ENCODE measurements around the gene ZNF143.
"Not testable (repeated sequence)": the region's sequence is repeated elsewhere in the genome, so short reads cannot be mapped to it uniquely, and the experiment has no call there.

Gene ZNF143

DNA sequence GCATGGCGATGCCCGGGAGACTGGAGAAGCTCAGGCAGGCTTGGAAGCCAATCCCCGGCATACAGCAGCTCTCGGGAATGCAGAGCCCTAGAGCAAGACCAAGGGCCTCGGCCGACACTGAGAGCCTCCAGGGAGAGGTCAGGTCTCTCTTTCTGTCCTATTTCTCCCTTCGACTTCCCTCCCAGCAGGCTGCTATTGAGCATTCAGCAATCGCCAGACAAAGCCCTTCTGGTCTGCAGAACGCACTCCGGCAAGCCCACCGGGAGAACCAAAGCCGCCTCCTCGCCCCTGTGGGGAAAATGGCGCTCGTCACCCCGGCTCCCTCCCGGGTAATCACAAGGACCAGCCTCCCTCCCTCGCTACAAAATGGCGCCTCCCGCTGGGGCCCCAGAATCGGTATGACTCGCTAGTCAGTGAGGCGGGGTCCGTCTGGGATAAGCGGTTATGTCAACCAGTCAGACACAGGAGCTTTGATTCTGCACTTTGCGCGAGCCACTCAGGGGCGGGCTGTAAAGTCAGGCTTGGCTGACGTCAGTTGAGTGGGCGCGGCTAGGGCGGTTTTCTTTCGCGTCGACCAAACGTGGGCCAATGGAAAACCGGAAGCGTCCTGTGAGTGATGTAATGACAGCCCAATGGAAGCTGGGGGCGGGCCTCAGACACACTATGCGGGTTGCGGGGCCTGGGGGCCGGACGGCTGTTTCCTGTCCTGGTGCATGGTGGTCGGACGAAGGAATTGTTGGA lies at the start of gene ZNF143:
TSS of gene ZNF143 (plus strand) at position 691 of the 741 bp plus-strand sequence. CDS start 10,297 bp downstream, outside the sequence.
- DNase-seq = peak; percentile 100

DNA sequence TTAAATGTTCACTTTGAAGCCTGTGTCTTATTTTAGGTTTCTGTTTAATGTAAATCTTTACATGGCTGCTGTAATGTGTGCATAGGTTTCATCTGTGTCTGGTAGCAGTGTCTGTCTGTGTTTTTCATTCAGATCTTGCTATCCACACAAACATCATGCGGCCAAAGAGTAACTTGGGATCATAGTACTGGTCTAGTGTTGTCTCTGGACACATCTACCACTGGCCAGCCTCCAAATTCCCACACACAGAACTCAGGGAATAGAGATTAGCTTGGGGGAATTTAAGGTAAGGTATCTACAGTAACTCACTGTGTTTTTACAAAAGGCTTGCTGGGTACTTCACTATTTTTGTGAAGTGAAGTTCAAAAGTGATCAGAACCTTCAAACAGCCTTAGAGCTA lies 32.1 kb upstream of the ZNF143 start:
- DNase-seq = no peak

DNA sequence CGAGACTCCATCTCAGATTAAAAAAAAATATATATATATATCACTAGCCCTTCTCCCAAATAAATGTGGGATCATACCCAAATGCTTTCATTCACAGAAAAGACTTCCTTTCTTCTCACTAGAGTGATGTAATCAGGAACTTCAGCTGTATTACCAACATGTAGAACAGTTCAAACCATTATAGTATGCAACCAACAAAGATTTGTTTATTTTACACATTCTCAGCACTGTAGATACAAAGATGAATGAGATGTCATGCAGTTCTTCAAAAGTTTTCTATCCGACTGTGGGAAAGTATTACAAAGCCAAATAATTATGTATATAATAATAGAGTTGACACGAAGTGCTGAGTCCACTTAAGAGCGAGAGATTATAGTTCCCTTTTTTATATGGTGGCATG lies 22.2 kb upstream of the ZNF143 start:
- DNase-seq = no peak

DNA sequence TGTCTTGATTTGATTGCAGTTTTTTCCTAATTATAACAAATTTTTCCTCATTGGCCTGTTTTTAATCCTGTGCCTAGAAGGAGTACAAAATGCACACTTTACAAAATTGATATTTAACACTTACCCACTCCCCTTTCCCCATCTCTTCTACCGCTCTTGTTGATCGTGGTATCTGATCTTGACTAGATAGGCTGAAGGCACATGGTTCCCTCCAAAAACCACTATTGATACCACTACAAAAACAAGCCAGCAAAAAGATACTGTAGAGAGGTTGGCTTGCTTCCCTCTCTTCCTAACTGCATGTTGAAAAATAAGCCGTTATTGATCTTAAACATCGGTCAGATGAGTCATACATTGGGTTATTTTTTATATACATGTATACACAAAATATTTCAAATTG lies 14.6 kb upstream of the ZNF143 start:
- DNase-seq = no peak

DNA sequence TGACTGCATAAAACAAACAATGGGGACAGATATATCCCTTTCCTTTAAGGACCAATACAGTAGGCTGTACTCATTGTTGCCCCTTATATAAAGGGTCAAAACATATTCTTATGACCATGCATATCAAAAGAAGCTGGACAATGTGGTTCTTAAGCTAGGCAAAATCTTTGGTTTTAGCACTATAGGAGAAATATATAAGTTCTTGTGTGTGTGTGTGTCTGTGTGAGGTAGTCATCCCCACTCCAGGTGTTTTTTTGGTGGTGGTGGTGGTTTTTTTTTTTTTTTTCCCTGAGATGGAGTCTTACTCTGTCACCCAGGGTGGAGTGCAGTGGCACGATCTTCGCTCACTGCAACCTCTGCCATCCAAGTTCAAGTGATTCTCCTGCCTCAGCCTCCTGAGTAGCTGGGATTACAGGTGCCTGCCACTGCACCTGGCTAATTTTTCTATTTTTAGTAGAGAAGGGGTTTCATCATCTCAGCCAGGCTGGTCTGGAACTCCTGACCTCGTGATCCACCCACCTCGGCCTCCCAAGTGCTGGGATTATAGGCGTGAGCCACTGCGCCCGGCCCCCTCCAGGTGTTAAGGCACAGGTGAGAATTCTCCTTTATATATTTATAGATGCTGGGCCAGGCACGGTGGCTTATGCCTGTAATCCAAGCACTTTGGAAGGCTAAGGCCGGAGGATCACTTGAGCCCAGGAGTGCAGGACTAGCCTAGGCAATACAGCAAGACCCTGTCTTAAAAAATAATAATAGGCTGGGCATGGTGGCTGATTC lies 12.0 kb upstream of the ZNF143 start:
- DNase-seq = no peak

DNA sequence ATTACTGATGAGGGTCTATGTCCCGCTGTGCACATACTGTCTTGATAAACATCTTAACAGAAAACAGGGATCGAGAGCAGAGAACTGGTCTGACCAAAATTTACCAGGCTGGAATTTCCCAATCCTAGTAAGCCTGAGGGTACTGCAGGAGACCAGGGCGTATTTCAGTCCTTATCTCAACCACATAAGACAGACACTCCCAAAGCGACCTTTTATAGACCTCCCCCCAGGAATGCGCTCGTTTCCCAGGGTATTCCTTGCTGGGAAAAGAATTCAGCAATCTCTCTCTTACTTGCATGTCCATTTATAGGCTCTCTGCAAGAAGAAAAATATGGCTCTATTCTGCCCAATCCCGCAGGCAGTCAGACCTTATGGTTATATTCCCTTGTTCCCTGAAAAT lies 8.8 kb upstream of the ZNF143 start:
- DNase-seq = not testable (repeated sequence)

DNA sequence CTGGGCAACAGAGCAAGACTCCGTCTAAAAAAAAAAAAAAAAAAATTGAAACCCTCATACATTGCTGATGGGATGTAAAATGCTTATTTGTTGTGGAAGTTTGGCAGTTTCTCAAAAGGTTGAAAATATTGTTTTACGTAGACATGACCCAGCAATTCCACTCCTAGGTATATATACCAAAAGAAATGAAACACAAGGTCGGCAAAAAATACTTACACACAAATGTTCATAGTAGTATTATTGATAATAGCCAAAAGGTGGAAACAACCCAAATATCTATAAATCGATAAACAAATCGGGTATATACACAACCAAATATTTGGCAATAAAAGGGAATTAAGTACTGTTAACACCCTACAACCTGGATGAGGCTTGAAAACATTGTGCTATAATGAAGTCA lies 5.1 kb upstream of the ZNF143 start:
- DNase-seq = no peak

DNA sequence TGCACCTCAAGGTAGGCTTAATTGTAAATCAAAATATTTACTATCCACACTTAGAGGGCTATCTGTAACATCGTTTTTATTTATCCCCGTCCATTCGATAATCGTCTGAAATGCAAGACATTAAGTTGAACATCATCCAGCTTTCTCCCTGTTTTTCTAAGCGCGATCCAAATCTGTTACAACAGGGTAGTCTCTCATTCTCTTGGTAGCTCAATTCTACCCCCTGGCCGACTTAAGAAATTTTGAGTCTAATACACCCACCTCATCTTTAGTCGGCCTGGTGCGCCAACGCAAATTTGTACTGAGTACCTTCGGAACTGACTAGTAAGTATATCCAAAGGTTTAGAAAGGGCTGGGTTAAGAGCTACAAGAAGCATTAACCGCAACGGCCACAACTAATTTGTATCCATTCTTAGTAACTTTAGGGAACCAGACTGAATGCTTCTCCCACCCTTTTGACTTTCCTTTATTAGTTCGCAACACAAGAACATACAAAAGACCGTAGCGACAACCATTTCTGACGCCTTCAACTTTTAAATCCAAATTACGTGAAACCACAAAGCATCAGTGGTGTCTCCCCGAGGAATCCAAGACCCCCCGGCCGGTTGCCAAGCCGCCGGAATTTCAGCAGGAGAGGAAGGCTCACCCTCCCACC lies 1.0 kb upstream of the ZNF143 start:
- peak; percentile 51 for DNase-seq

DNA sequence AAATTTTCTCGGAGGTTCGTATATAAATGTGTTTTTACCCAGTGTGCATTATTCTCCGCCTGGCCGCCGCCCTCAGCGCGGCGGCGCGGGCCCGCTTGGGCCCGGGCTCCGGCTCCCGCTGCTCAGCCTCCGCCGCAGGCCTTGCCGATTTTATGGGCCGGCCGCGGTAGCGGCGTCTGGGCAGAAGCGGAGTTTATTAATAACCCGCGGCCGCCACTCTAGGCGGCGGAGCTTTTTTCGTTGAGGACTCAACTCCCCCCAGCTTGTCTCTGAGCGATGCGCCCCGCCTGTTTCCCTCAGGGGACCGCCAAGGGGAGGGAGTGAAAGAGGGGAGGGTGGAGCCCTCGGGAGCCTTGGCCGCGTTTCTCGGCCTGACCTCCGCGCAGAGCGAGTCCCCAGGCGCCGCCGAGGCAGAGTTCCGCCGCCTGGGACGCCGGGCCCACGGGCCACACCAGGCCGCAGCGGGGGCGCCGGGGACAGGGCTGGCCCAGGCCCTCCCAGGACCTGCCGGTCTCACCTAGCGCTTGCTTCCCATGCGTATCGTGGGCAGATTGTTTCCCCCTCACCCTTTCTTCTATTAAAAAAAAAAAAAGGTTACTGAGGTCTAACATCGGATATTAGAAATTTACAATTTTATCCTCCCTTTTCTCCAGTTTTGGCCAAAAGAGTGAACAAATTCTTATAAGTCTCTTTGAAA lies 399 bp downstream of the ZNF143 start:
- DNase-seq = peak; percentile 89

DNA sequence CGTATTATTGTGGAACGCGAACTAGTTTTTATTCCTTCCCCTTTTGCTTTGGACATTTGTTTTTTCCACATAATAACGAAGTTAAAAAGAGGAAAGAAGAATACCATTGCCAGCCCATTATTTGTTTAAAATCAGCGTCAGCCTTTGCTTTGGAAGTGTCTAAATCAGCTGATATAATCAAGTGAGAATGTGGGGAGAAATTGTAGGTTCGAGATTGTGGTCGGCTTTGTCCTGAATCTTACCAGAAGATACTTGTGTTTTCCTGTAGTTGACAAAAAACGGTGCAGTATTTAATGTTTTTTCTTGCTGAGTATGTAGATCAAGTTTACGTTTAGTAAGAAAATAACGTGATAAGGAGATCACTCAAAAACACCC lies 935 bp downstream of the ZNF143 start:
- DNase-seq = no peak

DNA sequence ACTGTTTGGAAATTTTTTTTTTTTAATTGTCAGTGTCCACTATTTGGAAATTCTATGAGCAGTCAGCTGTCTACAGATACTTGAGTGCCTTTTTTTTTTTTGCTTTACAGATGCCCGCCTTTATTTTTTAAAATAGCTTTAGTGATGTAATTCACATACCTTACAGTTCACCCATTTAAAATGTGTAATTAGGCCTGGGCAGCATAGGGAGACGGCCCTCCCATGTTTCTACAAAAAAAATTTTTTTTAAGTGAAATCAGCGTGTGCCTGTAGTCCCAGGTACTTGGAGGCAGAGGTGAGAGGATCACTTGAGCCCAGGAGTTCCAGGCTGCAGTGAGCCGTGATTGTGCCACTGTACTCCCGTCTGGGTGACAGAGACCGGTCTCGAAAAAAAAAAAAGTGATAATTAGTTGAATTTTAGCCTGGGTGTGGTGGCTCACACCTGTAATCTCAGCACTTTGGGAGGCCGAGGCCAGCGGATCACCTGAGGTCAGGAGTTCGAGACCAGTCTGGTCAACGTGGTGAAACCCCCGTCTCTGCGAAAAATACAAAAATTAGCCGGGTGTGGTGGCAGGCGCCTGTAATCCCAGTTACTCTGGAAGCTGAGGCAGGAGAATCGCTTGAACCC lies 1.5 kb downstream of the ZNF143 start:
- DNase-seq = no peak

DNA sequence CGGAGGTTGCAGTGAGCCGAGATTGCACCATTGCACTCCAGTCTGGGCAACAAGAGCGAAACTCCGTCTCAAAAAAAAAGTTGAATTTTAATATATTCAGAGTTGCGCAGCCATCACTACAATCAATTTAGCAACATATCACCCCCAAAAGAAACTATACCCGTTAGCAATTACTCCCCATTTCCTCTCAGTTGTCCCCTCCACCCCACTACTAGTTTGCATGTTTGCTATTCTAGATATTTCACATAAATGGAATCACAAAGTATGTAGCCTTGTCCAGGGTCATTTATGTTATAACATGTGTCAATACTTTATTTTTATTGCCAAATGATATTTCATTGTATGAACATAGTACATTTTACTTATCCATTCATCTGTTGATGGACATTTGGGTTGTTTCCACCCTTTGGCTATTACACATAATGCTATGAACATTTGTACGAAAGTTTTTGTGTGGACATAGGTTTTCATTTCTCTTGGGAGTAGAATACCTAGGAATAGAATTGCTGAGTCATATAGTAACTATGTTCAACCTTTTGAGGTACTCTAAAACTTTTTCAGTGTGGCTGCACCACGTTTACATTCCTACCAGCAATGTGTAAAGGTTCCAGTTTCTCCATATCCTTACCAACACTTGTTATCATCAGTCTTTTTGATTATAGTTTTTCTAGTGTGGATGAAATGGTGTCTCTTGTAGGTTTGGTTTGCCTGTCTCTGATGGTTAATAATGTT lies 2.2 kb downstream of the ZNF143 start:
- no peak for DNase-seq

DNA sequence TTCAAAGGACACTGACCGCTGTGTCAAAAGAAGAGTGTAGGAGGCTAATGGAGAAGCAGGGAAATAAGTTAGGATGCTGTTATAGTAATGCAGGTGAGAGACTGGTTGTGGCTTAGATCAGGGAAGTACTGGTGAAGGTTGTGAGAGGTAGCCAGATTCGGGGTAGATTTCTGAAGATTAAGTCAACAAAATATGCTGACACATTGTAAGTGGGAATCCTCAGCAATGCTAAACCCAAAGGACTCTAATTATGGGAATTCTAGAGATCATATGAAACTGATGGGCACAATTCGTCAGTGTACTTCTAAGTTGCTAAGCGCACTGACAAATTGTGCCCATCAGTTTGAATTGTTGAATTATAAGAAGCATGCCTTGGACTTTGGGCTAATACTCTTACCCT lies 10.0 kb downstream of the ZNF143 start:
- no peak for DNase-seq

DNA sequence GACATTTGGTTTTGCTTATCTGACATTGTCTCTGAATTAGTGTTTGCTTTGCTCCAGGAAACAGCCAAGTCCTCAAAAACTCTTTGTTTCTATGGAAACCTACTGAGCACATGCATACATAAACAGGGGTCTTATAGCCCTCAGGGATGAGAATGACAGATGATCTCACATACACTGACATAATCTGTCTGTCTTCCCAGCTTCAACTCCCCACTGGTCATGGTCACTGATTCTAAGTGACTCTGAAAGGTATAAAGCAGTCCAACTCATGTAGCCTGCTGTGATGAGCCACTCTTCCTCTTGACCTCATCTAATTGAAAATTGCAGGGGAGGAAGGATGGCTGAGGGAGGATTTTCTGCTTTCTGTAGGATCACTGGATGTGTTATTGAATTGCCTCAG lies 12.6 kb downstream of the ZNF143 start:
- no peak for DNase-seq

DNA sequence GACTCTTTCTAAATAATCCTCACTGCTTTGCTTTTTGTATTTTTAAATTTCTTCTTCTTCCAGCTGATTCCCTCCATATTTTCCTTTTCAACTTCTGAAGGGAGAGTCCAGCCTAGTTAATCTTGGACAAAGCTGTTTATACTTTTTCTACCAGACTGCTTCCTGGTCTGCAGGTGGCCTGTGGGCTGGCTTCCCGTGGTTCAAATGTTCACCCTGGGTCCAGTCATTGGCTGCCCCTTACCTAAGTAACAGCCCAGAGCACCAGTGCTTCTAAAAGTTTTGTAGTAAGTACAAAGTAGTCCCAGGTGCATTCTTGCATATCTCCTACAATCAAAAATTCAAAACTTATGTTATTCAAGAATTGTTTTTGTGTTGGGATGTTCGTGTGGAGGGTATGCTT lies 19.1 kb downstream of the ZNF143 start:
- DNase-seq = no peak

DNA sequence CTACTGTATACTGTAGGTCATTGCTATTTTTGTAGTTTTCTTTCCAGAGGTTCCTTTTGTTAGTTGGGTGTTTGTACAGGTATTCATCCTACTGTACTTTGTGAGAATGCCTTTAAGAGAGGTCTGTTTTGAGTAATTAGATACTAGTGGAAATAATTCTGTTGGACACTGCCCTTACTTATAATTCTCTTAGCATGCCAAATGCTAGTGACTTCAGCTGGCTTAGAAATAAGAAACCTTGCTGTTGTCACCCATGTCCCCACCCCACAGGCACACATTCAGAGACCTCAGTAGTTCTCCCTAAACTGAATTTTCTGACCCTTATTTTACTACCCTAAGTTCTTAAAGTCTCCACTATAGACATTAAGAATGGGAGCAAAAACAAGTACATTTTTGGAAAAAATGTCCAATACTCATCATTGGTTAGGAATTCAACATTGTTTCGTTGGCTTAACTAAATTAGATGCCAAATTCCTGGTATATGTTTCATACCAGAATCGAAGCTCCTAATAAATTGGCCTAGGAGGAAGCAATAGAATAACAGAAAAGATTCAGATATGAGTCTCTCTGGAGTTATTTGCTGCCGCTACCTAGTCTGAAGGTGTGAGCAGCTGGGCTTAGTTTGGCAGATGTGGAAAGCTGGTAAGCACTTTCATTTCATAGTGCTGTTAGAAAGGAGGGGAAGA lies 28.4 kb downstream of the ZNF143 start:
- no peak for DNase-seq

DNA sequence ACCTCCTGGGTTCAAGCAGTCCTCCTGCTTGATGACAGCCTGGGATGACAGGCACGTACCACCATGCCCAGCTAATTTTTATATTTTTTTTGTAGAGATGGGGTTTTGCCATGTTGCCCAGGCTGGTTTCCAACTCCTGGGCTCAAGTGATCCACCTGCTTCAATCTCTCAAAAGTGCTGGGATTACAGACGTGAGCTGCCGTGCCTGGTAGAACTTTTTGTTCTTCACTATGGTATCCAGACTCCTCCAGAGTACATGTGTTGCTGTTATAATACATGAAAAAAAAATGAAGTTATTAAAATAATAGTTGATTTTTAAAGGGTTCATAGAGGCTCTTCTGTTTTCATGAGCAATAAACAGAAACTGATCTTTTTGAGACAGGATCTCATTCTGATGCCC lies 29.6 kb downstream of the ZNF143 start:
- no peak for DNase-seq

DNA sequence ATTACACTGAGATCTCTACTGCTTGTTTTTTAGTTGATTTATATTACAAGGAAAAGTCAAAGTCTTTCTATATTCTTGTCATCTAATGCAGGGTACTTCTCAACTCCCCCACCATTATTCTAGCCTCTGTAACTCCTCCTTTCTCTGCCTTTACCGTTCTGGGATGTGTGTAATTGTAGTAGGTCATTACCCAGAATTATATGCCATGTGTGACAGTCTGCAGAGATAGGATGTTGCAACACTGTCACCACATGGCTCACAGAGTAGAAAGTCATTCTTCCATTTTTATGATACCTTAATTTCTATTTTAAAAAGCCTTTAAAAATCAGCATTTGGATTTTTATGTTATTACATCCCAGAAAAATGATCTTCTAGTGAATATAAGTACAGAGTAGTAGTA lies 32.7 kb downstream of the ZNF143 start:
- DNase-seq = no peak

DNA sequence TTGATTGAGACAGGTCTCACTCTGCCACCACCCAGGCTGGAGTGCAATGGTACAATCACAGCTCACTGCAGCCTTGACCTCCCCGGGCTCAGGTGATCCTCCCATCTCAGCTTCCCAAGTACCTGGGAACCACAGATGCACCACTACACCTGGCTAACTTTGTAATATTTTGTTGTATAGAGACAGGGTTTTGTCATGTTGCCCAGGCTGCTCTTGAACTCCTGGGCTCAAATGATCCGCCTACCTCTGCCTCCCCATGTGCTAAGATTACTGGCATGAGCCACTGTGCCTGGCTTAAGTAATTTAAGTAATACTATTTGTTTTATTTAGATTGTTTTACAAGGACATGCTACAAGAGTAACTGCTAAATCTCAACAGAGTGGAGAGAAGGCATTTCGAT lies 33.5 kb downstream of the ZNF143 start:
- no peak for DNase-seq

DNA sequence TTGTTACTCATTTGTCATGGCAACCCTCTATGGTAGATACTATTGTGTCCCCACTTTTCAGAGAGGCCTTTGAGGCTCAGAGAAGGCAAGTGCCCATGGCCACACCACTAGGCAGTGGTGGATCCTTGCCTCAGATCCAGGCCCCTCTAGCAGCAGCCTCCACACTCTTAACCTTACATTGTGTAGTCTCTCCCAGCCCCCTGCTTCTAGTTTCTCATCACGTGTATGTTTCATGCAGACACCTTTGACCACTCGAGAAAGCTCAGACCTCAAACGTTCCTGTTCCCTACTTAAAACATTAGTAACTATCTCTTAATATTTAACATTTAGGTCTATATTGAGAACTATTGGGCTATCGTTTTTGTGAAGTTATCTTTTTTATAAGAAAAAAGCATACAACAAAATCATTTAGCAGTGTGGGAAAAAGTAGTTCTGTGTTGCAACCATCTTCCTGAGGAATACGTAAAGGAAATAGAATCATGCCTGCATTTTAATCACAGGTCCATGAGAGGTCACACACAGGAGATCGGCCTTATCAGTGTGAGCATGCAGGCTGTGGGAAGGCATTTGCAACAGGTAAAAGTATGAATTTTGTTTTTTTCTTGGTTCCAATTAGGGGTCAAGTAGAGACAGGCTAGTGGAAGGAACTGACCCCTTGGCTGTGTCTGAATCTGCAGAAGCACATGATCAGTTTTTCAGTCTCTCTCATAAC lies 35.1 kb downstream of the ZNF143 start:
- no peak for DNase-seq
